Transverse colon (tissue), 3 donors: ENCODE results near the gene RAC2.

Source experiments
- EP300 ChIP-seq: sonication (generic); formaldehyde crosslinking; IDR thresholded peaks from one replicate; pipeline ENCODE4 v1.6.1; 2017; ENCODE audit warnings: antibody characterized with exemption, low read depth
- TF ChIP-seq, protein P1 (sequence below), 5 experiments: fragments of 200-600 bp in 3 of 5; fragments of 450-650 bp in 2 of 5; sonication (generic) in 3 of 5; IDR thresholded peaks; 1 replicate in 2 of 5; 2 replicates in 3 of 5; pipeline ENCODE4 v1.5.1; 2016 to 2017; ENCODE audit warnings: antibody characterized with exemption in 5 of 5, inconsistent platforms in 3 of 5, mild to moderate bottlenecking in 2 of 5, moderate library complexity in 1 of 5

DNA sequence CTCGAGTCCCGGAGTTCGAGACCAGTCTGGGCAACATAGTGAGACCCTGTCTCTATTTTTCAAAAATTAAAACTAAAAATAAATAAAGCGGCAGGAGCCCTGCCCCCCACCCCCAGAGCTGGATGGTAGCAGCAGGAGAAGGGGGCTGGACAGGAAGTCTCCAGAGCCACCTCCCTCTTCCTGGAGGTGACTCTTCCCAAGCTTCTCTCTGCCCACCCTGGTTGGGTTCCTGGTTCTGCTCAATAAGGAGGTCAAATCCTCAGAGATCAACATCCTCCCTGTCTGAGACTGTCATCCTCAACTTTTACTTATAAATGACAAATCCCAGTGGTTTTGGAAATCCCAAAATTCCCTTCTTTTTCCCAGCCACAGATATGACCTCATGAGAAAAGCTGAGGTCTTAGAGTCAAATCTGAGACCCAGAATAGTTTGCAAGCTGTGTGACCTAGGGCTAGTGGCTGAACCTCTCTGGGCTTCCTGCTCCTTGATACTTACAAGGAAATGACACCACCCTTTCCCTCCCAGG is 57.0 kb downstream of the RAC2 start:
- TF ChIP-seq, protein P1, sequence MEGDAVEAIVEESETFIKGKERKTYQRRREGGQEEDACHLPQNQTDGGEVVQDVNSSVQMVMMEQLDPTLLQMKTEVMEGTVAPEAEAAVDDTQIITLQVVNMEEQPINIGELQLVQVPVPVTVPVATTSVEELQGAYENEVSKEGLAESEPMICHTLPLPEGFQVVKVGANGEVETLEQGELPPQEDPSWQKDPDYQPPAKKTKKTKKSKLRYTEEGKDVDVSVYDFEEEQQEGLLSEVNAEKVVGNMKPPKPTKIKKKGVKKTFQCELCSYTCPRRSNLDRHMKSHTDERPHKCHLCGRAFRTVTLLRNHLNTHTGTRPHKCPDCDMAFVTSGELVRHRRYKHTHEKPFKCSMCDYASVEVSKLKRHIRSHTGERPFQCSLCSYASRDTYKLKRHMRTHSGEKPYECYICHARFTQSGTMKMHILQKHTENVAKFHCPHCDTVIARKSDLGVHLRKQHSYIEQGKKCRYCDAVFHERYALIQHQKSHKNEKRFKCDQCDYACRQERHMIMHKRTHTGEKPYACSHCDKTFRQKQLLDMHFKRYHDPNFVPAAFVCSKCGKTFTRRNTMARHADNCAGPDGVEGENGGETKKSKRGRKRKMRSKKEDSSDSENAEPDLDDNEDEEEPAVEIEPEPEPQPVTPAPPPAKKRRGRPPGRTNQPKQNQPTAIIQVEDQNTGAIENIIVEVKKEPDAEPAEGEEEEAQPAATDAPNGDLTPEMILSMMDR (IDR thresholded peaks at IDR 0.05), result no peak
- TF ChIP-seq EP300, result no peak
